Measurements from ENCODE around the gene C1orf52.
A peak's percentile ranks its signal among the peaks of the same experiment; 100 is the strongest.
"Not testable (repeated sequence)": the region's sequence is repeated elsewhere in the genome, so short reads cannot be mapped to it uniquely, and the experiment has no call there.

The C1orf52 gene

GRCh38 chr1:85264150-85264549, 4.7 kb upstream of the C1orf52 start:
- Mint-ChIP-seq H3K4me3 (no peak overlapping the region), H3K36me3 (peaks cover 6% of the 10 kb centered on the region), H3K9me3 (no peaks in the 10 kb centered on the region), H3K27me3 (no peaks in the 10 kb centered on the region), H3K4me1 (peaks cover 14% of the 10 kb centered on the region), H3K27ac (peak overlapping the region; percentile 5)

- Mint-ChIP-seq H3K27me3 (no peaks in the 10 kb centered on the region), H3K4me1 (peaks cover 18% of the 10 kb centered on the region), H3K36me3 (peaks cover 9% of the 10 kb centered on the region), H3K9me3 (no peaks in the 10 kb centered on the region), H3K27ac (no peak overlapping the region), H3K4me3 (no peak overlapping the region)
Measured at GRCh38 chr1:85262985-85263384, 3.5 kb upstream of the C1orf52 start.

- no peak overlapping the region for H3K27ac Mint-ChIP-seq
- peaks cover 42% of the 10 kb centered on the region for H3K4me1 Mint-ChIP-seq
- no peaks in the 10 kb centered on the region for H3K9me3 Mint-ChIP-seq
- H3K27me3 Mint-ChIP-seq, result no peaks in the 10 kb centered on the region
- H3K36me3 Mint-ChIP-seq, result peaks cover 18% of the 10 kb centered on the region
- peak overlapping the region; percentile 97 for H3K4me3 Mint-ChIP-seq
Measured at GRCh38 chr1:85259912-85260274, 431 bp upstream of the C1orf52 start.

GRCh38 chr1:85258536-85259117, 835 bp downstream of the C1orf52 start:
- Mint-ChIP-seq H3K4me3 (peak overlapping the region; percentile 97), H3K4me1 (peaks cover 50% of the 10 kb centered on the region), H3K27me3 (no peaks in the 10 kb centered on the region), H3K27ac (peak overlapping the region; percentile 80), H3K9me3 (no peaks in the 10 kb centered on the region), H3K36me3 (peaks cover 17% of the 10 kb centered on the region)

- H3K27ac Mint-ChIP-seq, H3K36me3 Mint-ChIP-seq, H3K4me3 Mint-ChIP-seq, H3K27me3 Mint-ChIP-seq, H3K9me3 Mint-ChIP-seq: not testable (repeated sequence)
- peaks cover 18% of the 10 kb centered on the region for H3K4me1 Mint-ChIP-seq
Measured at GRCh38 chr1:85249042-85249441, 10.4 kb downstream of the C1orf52 start.

- Mint-ChIP-seq H3K9me3 (no peaks in the 10 kb centered on the region), H3K36me3 (peaks cover 7% of the 10 kb centered on the region), H3K27ac (no peak overlapping the region), H3K4me3 (no peak overlapping the region), H3K27me3 (no peaks in the 10 kb centered on the region), H3K4me1 (peaks cover 6% of the 10 kb centered on the region)
Measured at GRCh38 chr1:85245891-85246290, 13.6 kb downstream of the C1orf52 start.

GRCh38 chr1:85245456-85245855, 14.0 kb downstream of the C1orf52 start:
- H3K27ac Mint-ChIP-seq, result no peak overlapping the region
- no peaks in the 10 kb centered on the region for H3K27me3 Mint-ChIP-seq
- no peaks in the 10 kb centered on the region for H3K9me3 Mint-ChIP-seq

GRCh38 chr1:85244271-85245061, 15.0 kb downstream of the C1orf52 start:
- no peaks in the 10 kb centered on the region for H3K27me3 Mint-ChIP-seq
- H3K4me1 Mint-ChIP-seq, result peaks cover 13% of the 10 kb centered on the region
- peaks cover 2% of the 10 kb centered on the region for H3K36me3 Mint-ChIP-seq
- no peak overlapping the region for H3K4me3 Mint-ChIP-seq
- no peak overlapping the region for H3K27ac Mint-ChIP-seq
- no peaks in the 10 kb centered on the region for H3K9me3 Mint-ChIP-seq

More at GRCh38 chr1:85245456-85245855, 14.0 kb downstream of the C1orf52 start:
- Mint-ChIP-seq H3K4me3 (no peak overlapping the region), H3K36me3 (peaks cover 5% of the 10 kb centered on the region), H3K4me1 (peaks cover 10% of the 10 kb centered on the region)

GRCh38 chr1:85243372-85243771, 16.1 kb downstream of the C1orf52 start:
- peaks cover 13% of the 10 kb centered on the region for H3K4me1 Mint-ChIP-seq
- H3K27me3 Mint-ChIP-seq, result no peaks in the 10 kb centered on the region
- no peak overlapping the region for H3K4me3 Mint-ChIP-seq
- no peaks in the 10 kb centered on the region for H3K9me3 Mint-ChIP-seq
- H3K36me3 Mint-ChIP-seq, result no peaks in the 10 kb centered on the region
- H3K27ac Mint-ChIP-seq, result no peak overlapping the region

GRCh38 chr1:85240643-85241042, 18.8 kb downstream of the C1orf52 start:
- no peak overlapping the region for H3K27ac Mint-ChIP-seq
- peaks cover 13% of the 10 kb centered on the region for H3K4me1 Mint-ChIP-seq
- H3K27me3 Mint-ChIP-seq, result peaks cover 2% of the 10 kb centered on the region
- no peak overlapping the region for H3K4me3 Mint-ChIP-seq
- H3K9me3 Mint-ChIP-seq, result no peaks in the 10 kb centered on the region
- no peaks in the 10 kb centered on the region for H3K36me3 Mint-ChIP-seq

GRCh38 chr1:85240174-85240601, 19.3 kb downstream of the C1orf52 start:
- no peaks in the 10 kb centered on the region for H3K36me3 Mint-ChIP-seq
- no peak overlapping the region for H3K4me3 Mint-ChIP-seq
- peaks cover 13% of the 10 kb centered on the region for H3K4me1 Mint-ChIP-seq
- peaks cover 2% of the 10 kb centered on the region for H3K27me3 Mint-ChIP-seq
- H3K9me3 Mint-ChIP-seq, result no peaks in the 10 kb centered on the region
- no peak overlapping the region for H3K27ac Mint-ChIP-seq

- peaks cover 13% of the 10 kb centered on the region for H3K4me1 Mint-ChIP-seq
- H3K27ac Mint-ChIP-seq, result no peak overlapping the region
- peaks cover 2% of the 10 kb centered on the region for H3K27me3 Mint-ChIP-seq
- no peaks in the 10 kb centered on the region for H3K9me3 Mint-ChIP-seq
- no peaks in the 10 kb centered on the region for H3K36me3 Mint-ChIP-seq
- H3K4me3 Mint-ChIP-seq, result no peak overlapping the region
Measured at GRCh38 chr1:85237613-85238012, 21.8 kb downstream of the C1orf52 start.

GRCh38 chr1:85230305-85230977, 29.0 kb downstream of the C1orf52 start:
- Mint-ChIP-seq H3K9me3 (no peaks in the 10 kb centered on the region), H3K36me3 (no peaks in the 10 kb centered on the region), H3K4me3 (no peak overlapping the region), H3K27me3 (no peaks in the 10 kb centered on the region), H3K27ac (no peak overlapping the region), H3K4me1 (peaks cover 3% of the 10 kb centered on the region)

- Mint-ChIP-seq H3K9me3 (no peaks in the 10 kb centered on the region), H3K4me3 (no peak overlapping the region), H3K36me3 (no peaks in the 10 kb centered on the region), H3K4me1 (peaks cover 3% of the 10 kb centered on the region), H3K27me3 (no peaks in the 10 kb centered on the region), H3K27ac (no peak overlapping the region)
Measured at GRCh38 chr1:85229574-85230097, 29.8 kb downstream of the C1orf52 start.

GRCh38 chr1:85228972-85229371, 30.5 kb downstream of the C1orf52 start:
- H3K36me3 Mint-ChIP-seq, result no peaks in the 10 kb centered on the region
- H3K4me3 Mint-ChIP-seq, result no peak overlapping the region
- no peak overlapping the region for H3K27ac Mint-ChIP-seq
- no peaks in the 10 kb centered on the region for H3K27me3 Mint-ChIP-seq
- no peaks in the 10 kb centered on the region for H3K9me3 Mint-ChIP-seq
- peaks cover 3% of the 10 kb centered on the region for H3K4me1 Mint-ChIP-seq
